ENCODE results near the gene HSD17B8.

DNA sequence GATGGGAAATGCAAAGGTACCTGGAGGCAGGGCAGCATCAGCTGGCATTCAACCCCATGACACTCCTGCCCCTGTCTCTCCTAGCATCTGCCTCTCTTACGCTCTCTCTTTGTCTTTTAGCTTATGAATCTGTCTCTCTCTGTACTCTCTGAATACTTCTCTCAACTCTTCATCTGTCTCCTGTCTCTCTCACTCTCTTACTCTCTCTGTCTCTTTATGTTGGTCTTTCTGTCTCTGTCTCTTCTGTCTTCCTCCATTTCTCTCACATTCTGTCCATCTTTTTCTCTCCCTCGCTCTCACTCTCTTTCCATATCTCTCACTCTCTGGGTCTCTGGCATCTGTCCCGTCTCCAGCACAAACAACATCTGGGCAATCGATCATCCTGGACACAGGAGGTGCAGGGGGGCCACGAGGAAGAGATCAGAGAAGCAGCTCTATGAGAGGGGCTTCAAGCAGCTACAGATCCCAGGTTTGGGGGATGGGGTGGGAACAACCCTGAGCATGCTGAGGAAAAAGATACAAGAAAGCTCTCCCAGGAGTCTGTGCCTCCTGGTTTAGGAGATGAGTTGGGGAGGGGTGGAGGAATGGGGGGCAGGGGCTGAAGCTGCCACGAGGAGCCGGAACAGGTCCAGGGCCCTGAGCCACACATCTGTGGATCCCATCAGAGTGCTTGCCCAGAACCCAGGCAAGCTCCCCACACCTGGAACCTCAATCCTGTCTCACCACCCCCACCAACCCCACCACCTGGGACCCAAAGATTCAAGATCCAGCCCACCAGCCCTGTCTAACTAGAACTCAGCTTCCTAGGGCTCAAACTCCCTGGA lies 14.6 kb upstream of the HSD17B8 start:
- no peak for TF ChIP-seq TAF1 (IDR thresholded peaks at IDR 0.05; ENCODE audit: borderline replicate concordance, insufficient read depth, low read length)
- no peak for TF ChIP-seq REST (IDR thresholded peaks at IDR 0.05; ENCODE audit: insufficient read depth in 1 of 2, low read depth in 2 of 2, low read length in 2 of 2)
- TF ChIP-seq POLR2AphosphoS5 (IDR thresholded peaks at IDR 0.05; ENCODE audit: low read depth, low read length): no peak
